NOMO-1 treated with dmso at 0.1 percent for 144 hours (cell line): ENCODE data around the gene BCAN.

ENCODE experiments used
- DNase-seq: peaks from one replicate; lab custom pipeline; 2025; ENCODE audit not compliant: unreplicated experiment; lab: John Stamatoyannopoulos, UW

Gene BCAN

DNA sequence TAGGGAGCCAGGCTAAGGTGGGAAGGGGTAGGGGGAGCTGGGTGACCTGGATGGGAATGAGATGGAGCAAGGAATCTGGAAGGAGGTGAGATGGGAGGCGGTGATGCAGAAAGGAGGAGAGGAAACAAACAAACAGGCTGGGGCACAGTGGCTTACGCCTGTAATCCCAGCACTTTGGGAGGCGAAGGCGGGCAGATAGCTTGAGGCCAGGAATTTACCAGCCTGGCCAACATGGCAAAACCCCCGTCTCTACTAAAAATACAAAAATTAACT, 52.7 kb downstream of the BCAN start:
- DNase-seq: no peak

DNA sequence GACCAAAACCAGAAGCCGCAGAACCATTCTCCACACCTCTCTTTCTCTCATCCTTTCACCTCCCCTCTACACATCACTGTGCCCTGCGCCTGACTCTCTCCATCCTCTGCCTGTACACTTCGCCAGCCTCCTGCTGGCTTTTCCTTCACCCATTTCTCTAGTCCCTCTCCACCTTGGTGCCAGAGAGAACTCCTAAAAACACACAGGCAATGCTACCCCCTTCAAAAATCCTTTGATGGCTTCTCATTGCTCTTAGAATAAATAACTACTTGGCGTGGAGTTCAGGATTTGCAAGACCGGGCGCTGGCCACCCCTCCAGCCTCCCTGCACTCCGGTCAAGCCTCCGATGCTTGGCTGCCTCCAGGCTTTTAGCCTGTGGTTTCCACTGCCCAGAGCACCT, 54.8 kb downstream of the BCAN start:
- no peak for DNase-seq

DNA sequence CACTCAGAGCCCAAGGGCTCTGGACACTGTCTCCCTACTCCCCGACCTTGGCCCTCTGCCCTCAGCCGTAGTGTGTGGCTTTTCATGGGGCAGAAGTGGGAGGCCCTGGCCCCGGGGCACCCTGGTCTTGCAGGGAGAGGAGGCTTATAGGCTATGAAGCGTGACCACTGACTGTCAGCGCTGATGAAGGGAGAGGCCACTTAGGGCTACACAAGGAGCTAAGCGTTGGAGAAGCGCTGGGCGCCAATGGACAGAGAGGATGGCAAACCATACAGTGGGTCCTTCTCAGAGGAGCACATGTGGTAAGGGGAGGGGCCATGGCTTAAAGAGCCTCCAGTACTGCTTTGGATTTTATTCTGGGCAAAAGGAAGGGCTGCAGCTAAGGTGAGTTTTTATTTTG, 55.6 kb downstream of the BCAN start:
- no peak for DNase-seq

DNA sequence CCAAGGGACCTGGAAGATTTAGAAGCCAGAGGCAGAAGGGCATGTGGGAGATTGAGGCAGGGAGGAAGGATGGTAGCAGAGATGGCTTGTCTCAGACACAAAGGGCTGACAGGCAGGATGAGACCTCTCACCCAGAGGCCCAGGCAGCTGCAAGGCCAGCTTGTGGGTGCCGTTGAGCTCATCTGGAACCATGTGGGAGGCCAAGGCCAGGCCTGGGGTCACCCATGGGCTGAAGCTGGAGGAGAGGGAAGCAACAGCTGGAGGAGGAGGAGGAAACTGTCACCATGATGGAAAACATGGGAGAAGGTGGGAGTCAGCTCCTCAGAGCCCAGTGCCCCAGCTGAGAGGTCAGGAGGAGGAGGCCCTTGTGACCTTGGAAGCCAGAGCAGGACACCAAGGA, 57.1 kb downstream of the BCAN start:
- DNase-seq: no peak

DNA sequence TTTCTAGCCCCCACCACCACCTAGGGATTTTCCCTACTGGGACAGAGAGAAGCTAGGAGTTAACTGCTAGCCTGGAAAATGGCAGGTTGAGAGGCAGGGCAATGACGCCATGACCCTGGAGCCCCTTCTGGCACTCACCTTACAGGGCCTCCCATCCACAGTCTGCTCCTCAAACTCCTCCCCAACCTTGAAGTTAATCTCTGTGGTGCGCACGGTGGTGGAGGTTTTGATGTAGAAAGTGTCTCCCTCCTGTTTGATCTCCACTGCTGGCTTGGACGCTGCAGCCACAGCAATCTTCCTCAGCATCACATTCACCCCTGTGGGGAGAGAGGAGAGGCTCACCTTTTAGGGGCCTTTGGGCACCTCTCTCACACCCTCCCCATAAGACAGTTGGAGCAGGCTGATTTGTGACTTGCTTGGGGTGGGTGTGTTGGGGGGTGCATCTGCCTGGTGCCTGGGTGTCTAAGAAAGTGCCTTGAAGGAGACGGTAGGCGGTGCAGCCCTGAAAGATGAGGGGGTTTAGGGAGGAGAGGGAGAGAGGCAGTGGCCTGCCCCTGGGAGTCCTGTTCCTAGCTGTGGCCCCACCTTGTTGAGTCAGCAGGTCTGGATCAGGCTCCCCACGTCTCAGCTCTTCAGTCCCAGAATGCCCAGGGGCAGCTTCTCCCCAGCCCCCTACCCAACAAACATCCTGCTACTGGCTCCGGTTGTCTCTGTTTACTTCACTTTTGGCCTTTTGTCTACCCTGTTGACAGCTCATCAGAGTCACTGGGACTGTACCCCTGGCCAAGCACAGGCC, 59.0 kb downstream of the BCAN start:
- DNase-seq: no peak

DNA sequence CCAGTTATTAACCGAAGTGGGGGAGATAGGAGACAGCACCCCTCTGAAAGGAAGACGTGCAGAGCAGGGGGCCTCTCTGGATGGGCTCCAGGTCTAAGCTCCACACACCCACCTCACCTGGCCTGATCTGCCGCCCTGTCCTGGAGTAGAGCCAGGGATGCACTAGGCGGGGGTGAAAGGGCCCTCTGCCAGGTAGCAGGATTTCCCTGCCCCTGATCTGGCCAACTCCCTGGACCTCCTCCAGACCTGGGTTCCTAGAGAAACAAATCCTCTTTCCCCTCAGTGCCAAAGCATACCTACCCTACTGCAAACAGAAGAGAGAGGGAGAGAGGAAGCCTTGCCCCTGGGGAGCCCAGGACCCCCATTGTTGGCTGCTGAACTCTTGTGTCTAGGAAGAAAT, 61.4 kb downstream of the BCAN start:
- DNase-seq: no peak

DNA sequence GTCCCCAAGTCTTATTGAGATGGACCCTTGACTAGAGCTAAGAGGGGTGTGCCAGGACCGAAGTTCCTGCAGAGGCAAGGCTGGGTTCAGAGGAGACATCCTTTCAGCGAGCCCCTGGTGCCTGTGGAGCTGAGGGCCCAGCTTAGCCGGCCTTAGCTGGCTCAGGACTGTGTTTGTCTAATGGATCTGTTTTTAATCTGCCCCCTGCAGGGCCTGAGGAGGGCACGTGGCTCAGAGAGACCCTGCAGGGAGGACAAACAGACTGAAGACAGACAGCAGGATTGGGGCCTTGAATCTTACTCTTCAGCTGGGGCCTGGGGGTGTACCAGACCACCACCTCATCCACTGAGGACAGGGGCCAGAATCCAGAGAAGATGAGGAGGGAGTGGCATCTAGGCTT, 61.8 kb downstream of the BCAN start:
- no peak for DNase-seq

DNA sequence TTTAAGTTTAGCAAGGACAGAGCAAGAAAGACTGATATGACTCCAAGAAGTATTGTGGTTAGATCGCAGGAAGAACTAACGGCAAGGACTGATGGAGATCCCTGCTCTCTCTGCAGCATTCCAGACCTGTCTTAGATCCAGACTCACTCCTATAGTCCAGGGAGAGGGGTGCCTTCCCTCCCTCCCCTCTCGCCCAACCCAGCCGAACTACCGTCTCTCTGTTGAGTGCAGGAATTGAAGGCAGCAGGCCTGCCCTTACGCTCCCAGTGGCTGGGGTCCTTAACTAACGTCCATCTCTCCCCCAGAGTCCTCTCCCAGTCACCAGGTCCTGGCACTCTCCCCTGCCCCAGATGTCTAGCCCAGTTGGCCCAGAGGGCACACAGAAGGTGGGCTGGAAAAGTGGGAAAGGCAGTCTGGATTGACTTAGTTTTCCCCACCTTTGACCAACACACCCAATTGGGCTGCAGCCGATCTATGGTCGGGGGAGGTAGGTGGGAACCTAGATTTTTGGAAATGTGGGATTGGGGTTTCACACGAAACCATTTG, 62.3 kb downstream of the BCAN start:
- no peak for DNase-seq

DNA sequence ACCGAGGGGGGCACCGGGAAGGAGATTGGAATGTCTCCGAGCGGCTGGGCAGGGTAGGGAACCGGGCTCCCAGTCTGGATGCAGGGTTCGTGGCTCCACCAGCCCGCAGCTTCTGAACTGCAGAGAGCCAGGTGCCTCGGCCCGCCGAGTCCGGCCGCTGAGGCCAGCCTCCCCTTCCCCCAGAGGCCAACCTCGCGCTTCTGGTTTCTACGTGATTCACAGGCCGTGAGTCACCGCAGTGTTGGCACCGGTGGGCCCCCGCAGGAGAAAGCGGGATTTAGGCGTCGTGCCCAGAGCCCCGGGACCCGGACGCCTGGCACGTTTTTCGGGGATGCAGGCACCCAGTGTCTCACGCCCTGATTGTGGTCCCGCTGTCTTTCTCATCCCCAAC, 63.0 kb downstream of the BCAN start:
- DNase-seq: no peak

DNA sequence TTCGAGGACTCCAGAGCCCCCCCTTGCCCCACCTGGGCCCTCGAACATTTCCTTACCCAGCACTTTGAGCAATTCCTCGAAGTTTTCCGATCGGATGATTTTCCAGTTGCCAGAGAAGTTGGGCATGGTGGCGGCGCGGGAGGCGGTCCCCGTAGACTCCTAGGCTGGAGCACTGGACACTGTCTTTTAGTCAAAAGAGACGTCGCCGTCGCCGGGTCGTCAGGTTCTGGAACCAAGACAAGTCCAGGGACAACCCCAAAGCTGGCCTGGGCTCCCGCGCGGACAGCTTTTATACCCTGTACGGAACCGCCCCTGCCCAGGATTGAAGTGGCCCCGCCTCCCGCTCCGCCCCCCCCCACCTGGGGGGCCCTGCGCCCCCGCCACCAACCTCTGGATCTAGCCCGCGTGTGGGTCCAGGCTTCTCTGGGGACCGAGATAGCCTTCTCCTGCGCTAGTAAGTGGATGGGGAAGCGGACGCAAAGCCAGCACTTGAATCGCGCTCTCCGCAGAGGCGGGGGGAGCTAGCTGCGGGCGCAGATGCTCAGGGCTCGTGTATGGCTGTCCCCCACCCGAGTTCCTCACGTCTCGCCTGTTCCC, 63.5 kb downstream of the BCAN start, which contains the start of gene CRABP2:
TSS of gene CRABP2 (minus strand) at position 263 of the 597 bp plus-strand sequence. CDS start at position 126, 137 bp downstream.
- no peak for DNase-seq

DNA sequence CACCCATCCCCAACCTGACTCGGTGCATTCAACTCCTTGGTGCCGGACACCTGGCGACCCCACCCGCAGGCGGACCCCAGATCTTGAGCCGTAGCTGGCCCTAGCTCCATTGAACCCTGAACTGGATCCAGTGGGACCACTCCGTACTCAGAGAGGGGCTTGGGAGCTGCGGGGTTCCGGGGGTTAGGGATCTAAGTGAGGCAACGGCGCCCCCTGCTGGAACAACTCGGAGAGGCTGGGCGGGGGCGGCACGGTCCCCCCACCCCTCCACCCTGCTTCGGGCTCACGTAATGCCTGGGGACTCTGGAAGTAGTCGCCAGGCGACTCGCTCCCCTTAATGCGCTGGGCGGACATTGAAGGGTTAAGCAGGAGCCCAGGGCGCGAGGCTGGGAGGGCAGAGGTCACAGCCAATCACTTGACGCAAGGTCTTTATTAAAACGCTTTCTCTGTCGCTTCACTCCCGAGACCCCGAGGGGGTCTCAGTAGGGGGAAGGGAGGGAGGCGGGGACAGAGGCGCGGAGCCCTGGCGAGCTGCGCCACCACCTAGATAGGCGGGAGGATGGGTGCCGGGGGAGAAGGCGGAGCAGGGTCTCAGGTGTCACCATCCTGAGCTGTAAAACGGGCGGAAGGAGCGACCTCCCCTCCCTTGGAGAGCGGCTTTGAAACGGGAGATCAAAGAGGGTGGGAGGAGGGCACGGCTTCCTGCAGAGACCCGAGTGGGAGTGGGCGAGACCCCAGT, 64.2 kb downstream of the BCAN start:
- no peak for DNase-seq

DNA sequence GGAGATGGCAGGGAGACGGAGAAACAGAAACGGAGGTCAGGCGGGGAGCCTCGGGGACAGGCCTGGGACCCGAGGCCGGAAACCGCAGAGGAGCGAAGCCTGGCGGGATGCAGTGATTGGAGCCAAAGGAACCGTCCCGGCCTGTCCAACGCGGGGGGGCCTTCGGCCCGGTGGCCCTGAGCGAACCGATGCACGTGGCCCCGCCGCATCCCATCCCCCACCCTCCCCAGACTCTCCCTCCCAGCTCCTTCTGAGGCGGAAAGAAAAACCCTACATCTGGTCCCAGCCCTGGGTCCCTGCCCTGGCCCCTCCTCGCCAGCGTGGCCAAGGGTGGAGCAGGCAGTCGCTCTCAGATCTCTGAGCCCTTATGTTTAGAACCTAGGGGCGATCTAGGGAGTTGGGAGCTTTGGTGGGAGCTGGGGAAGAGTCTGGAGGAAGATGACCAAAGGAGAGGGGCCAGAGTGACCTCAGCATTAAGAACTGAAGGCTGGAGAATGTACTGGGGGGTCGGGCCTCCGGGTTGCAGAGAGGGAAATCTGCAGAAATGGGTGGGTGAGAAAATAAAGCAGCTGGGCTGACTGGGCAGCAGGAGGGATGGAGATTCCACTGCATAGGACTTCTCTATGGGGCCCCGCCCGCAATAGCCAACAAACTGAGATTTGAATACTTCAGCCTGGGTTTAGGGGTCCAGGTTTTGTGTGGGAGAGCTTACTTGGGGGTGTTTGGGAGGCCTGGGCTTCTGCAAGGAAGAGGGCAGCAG, 64.9 kb downstream of the BCAN start:
- DNase-seq: no peak

DNA sequence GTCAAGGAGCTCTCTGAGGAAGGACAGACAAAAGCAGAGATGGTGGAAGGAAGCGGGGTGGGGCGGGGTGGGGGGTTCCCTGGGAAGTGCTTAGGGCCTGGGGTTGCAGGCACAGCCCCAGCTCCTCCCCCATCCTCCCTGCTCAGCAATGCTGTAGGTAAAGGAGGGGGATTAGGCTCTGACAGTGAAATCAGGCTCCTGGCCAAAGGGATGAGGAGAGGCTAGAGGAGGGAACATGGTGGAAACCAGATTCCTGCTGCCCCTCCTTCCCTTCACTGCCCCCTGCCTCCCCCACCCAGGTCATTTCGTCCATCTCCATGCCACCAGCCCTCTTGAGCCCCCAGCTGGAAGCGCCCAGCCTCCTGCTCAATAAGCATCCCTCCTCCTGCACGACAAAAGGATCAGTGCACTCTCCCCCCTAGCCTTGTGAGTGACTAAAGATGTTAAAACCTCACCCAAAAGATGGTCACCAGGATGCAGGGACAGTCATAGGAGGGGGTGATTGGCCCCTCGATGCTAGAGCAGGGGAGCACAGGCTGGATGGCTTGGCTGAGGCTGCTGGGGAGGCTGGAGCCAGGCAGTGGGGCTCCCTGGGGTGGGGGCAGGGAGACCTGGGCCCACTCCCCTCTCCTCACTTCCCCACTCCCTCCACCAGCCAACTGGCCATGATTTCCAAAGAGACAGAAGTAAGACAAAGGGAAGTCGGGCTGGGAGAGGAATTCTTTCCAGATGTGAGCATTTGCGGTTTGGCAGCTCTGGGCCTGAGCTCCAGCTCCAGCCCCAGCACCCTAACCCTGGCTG, 65.7 kb downstream of the BCAN start:
- DNase-seq: no peak

DNA sequence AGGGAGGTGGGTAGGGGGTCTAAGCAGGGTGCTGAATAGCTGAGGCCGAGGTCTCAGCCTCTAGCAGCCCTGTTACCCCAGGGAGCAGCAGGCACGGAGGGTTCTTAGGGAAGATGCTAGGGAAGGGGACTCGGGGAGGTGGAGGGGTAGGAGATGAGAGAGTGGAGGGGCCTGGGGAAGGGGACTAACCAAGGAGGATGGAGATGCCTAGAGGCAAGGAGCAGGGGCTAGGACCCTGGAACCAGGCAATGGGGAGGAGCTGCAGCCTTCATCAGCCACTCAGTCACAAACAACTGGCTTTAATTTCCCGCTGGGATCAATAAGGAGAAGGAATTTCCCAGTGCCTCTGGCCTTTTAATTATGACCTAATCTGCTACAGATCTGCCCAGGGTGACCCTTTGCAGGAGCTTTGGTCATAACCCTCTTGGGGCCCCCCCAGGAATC, 66.3 kb downstream of the BCAN start:
- DNase-seq: no peak

DNA sequence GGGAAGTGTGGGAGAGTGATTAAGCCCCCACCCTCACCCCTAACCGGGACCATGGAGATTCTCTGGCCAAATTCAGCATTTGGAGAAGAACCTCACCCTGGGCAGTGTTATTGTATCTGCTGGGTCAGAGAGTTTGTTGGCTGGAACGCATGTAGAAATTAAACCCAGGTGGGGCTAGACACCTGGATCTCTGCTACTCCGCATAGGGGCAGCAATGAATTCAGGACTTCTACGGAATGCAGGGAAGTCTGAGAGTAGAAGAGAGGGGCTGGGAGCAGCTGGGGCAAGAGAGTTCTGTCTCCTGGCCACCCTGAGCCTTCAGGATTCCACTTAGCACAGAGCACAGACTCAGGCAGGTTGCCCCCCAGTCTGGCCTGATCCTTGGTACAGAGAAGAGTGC, 67.1 kb downstream of the BCAN start:
- DNase-seq: no peak
